Nephron (organoid): ENCODE measurements around the gene C4orf54.

Source experiments
- H3K27ac Mint-ChIP-seq, 3 experiments: 2 replicates each; pipeline ENCODE4 v1.8.0; 2020; ENCODE audit warnings: mixed read lengths in 3 of 3, mild to moderate bottlenecking in 2 of 3, moderate library complexity in 1 of 3
- H3K27me3 Mint-ChIP-seq: 2 replicates; pipeline ENCODE4 v1.8.0; 2021; ENCODE audit warnings: low read depth, mild to moderate bottlenecking, moderate library complexity, mixed read lengths
- H3K36me3 Mint-ChIP-seq: 2 replicates; pipeline ENCODE4 v1.8.0; 2020; ENCODE audit warnings: low read depth, mixed read lengths
- H3K4me1 Mint-ChIP-seq: 2 replicates; pipeline ENCODE4 v1.8.0; 2020; ENCODE audit warnings: mixed read lengths
- H3K4me3 Mint-ChIP-seq, 3 experiments: 2 replicates each; pipeline ENCODE4 v1.8.0; 2020; ENCODE audit warnings: mild to moderate bottlenecking in 3 of 3, mixed read lengths in 3 of 3, moderate library complexity in 2 of 3
- H3K9me3 Mint-ChIP-seq: 2 replicates; pipeline ENCODE4 v1.8.0; 2020; ENCODE audit warnings: mixed read lengths
- CTCF ChIP-seq, 3 experiments: fragments of 200-600 bp; sonication (generic); IDR thresholded peaks; one replicate each; pipeline ENCODE4 v1.5.0; 2021; ENCODE audit warnings: antibody characterized with exemption in 3 of 3; ENCODE audit not compliant: unreplicated experiment in 3 of 3

C4orf54 gene

GRCh38 chr4:99615170-99615820 lies 42.3 kb downstream of the C4orf54 start:
- Mint-ChIP-seq H3K9me3 (no peaks in the 10 kb centered on the region), H3K4me3 (no peak overlapping the region), H3K27me3 (no peaks in the 10 kb centered on the region), H3K36me3 (no peaks in the 10 kb centered on the region), H3K27ac (no peak overlapping the region), H3K4me1 (peaks cover 2% of the 10 kb centered on the region)
- TF ChIP-seq CTCF (IDR thresholded peaks at IDR 0.05; ENCODE audit: unreplicated experiment in 3 of 3) = no peak

GRCh38 chr4:99614491-99614890 lies 43.1 kb downstream of the C4orf54 start:
- TF ChIP-seq CTCF (IDR thresholded peaks at IDR 0.05; ENCODE audit: unreplicated experiment in 3 of 3) = no peak
- no peaks in the 10 kb centered on the region for H3K36me3 Mint-ChIP-seq

GRCh38 chr4:99612704-99613103 lies 44.9 kb downstream of the C4orf54 start:
- Mint-ChIP-seq H3K4me1 (peaks cover 5% of the 10 kb centered on the region), H3K4me3 (no peak overlapping the region), H3K27me3 (no peaks in the 10 kb centered on the region), H3K36me3 (no peaks in the 10 kb centered on the region), H3K27ac (no peak overlapping the region), H3K9me3 (no peaks in the 10 kb centered on the region)
- no peak for TF ChIP-seq CTCF (IDR thresholded peaks at IDR 0.05; ENCODE audit: unreplicated experiment in 3 of 3)

More at GRCh38 chr4:99614491-99614890, 43.1 kb downstream of the C4orf54 start:
- Mint-ChIP-seq H3K4me1 (peaks cover 5% of the 10 kb centered on the region), H3K4me3 (no peak overlapping the region), H3K27ac (no peak overlapping the region), H3K27me3 (no peaks in the 10 kb centered on the region), H3K9me3 (no peaks in the 10 kb centered on the region)

GRCh38 chr4:99612281-99612680 lies 45.3 kb downstream of the C4orf54 start:
- TF ChIP-seq CTCF (IDR thresholded peaks at IDR 0.05; ENCODE audit: unreplicated experiment in 3 of 3) = no peak
- Mint-ChIP-seq H3K27me3 (no peaks in the 10 kb centered on the region), H3K9me3 (no peaks in the 10 kb centered on the region), H3K27ac (no peak overlapping the region), H3K36me3 (no peaks in the 10 kb centered on the region), H3K4me3 (no peak overlapping the region), H3K4me1 (peaks cover 5% of the 10 kb centered on the region)

- H3K4me3 Mint-ChIP-seq = no peak overlapping the region
- H3K27me3 Mint-ChIP-seq = no peaks in the 10 kb centered on the region
- H3K27ac Mint-ChIP-seq = no peak overlapping the region
- no peaks in the 10 kb centered on the region for H3K36me3 Mint-ChIP-seq
- TF ChIP-seq CTCF (IDR thresholded peaks at IDR 0.05; ENCODE audit: unreplicated experiment in 3 of 3) = no peak
- H3K4me1 Mint-ChIP-seq = peaks cover 5% of the 10 kb centered on the region
- H3K9me3 Mint-ChIP-seq = no peaks in the 10 kb centered on the region
These were observed 46.9 kb downstream of the C4orf54 start for GRCh38 chr4:99610605-99611175.

- H3K4me3 Mint-ChIP-seq = no peak overlapping the region
- H3K27ac Mint-ChIP-seq = no peak overlapping the region
- peaks cover 5% of the 10 kb centered on the region for H3K4me1 Mint-ChIP-seq
- no peaks in the 10 kb centered on the region for H3K9me3 Mint-ChIP-seq
- no peaks in the 10 kb centered on the region for H3K36me3 Mint-ChIP-seq
- H3K27me3 Mint-ChIP-seq = no peaks in the 10 kb centered on the region
- no peak for TF ChIP-seq CTCF (IDR thresholded peaks at IDR 0.05; ENCODE audit: unreplicated experiment in 3 of 3)
These were observed 49.2 kb downstream of the C4orf54 start for GRCh38 chr4:99608417-99608816.
